ENCODE measurements around the gene GRXCR2. TPM values are rescaled to one million over a fixed set of nuclear protein-coding genes. Genes with fewer than 3 reads are reported as not detected.
"Not testable (repeated sequence)": the region's sequence is repeated elsewhere in the genome, so short reads cannot be mapped to it uniquely, and the experiment has no call there.

The GRXCR2 gene
- total RNA-seq, 2 experiments from 2014 or later, result not detected

DNA sequence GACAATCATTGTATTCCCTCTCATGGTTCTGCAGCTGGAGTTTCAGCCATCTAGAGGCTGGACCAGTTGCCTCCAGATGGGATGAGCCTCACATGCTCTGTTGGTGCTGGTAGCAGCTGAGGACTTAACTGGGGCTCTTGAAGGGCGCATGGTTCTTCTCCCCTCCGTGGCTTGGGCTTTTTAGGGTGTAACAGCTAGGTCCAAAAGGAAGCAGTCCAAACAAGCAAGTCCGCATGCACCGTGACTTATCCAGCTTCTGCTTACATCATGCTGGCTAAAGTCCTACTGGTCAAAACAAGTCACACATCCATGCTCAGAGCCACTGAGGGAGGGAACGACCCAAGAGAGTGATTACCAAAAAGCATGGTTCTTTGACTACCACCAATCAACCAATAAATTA lies 31.9 kb upstream of the GRXCR2 start:
- Mint-ChIP-seq H3K27me3 (peaks cover 4% of the 10 kb centered on the region), H3K4me3 (no peak overlapping the region), H3K27ac (no peak overlapping the region), H3K4me1 (no peaks in the 10 kb centered on the region), H3K9me3 (peaks cover 1% of the 10 kb centered on the region), H3K36me3 (no peaks in the 10 kb centered on the region)
- DNase-seq, result no peak
- ATAC-seq (ENCODE audit: low read depth), result no peak
- POLR2A ChIA-PET, result no interaction called here

GRCh38 chr5:145903867-145904266 lies 31.1 kb upstream of the GRXCR2 start:
- H3K9me3 Mint-ChIP-seq, result peaks cover 1% of the 10 kb centered on the region
- peaks cover 5% of the 10 kb centered on the region for H3K27me3 Mint-ChIP-seq
- H3K4me3 Mint-ChIP-seq, result no peak overlapping the region
- no peaks in the 10 kb centered on the region for H3K36me3 Mint-ChIP-seq
- H3K4me1 Mint-ChIP-seq, result no peaks in the 10 kb centered on the region
- DNase-seq (no peak), ATAC-seq (ENCODE audit: low read depth) (no peak)
- POLR2A ChIA-PET, result no interaction called here
- H3K27ac Mint-ChIP-seq, result no peak overlapping the region

- POLR2A ChIA-PET, result no interaction called here
- Mint-ChIP-seq H3K27ac (no peak overlapping the region), H3K27me3 (peaks cover 5% of the 10 kb centered on the region), H3K4me1 (no peaks in the 10 kb centered on the region), H3K4me3 (no peak overlapping the region), H3K36me3 (no peaks in the 10 kb centered on the region), H3K9me3 (peaks cover 1% of the 10 kb centered on the region)
- ATAC-seq (ENCODE audit: low read depth), result no peak
- no peak for DNase-seq
These were observed 30.3 kb upstream of the GRXCR2 start for GRCh38 chr5:145903113-145903512.

DNA sequence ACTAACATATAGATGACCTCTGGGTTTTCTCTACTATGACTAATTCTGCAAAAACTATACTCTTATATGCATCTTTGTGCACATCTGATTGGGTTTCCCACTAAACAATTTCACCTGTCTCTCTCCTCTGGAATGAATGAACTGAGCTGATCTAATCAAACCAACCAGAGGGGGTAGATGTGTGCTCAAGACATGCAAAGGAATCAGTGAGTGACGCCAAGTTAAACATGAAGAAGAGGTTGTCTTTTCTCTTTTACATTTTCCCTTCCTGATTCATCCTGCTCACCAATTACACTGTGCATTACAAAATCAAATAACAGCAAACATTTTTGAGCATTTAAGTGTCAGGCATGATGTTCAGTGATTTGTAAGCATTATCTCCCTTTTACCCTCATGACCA lies 29.6 kb upstream of the GRXCR2 start:
- Mint-ChIP-seq H3K27me3 (peaks cover 4% of the 10 kb centered on the region), H3K4me3 (no peak overlapping the region), H3K4me1 (no peaks in the 10 kb centered on the region), H3K27ac (no peak overlapping the region), H3K9me3 (peaks cover 1% of the 10 kb centered on the region), H3K36me3 (no peaks in the 10 kb centered on the region)
- POLR2A ChIA-PET, result no interaction called here
- ATAC-seq (ENCODE audit: low read depth) (no peak), DNase-seq (no peak)

DNA sequence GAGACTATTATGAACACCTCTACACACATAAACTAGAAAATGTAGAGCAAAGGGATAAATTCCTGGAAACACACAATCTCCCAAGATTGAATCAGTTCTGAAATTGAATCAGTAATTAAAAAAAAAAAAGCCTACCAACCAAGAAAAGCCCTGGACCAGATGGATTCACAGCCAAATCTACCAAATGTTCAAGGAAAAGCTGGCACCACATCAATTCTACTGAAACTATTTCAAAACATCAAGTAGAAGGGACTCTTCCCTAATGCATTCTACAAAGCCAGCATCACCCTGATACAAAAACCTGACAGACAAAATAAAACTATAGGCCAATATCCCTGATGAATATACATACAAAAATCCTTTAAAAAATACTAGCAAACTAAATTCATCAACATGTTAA lies 25.4 kb upstream of the GRXCR2 start:
- H3K27me3 Mint-ChIP-seq, result peaks cover 4% of the 10 kb centered on the region

GRCh38 chr5:145891378-145891777 lies 18.6 kb upstream of the GRXCR2 start:
- H3K9me3 Mint-ChIP-seq; ATAC-seq (ENCODE audit: low read depth); POLR2A ChIA-PET; H3K27ac Mint-ChIP-seq; H3K36me3 Mint-ChIP-seq; H3K27me3 Mint-ChIP-seq; DNase-seq; H3K4me1 Mint-ChIP-seq; H3K4me3 Mint-ChIP-seq: not testable (repeated sequence)

More for the DNA sequence above, 25.4 kb upstream of the GRXCR2 start:
- Mint-ChIP-seq H3K27ac (no peak overlapping the region), H3K4me3 (no peak overlapping the region), H3K36me3 (no peaks in the 10 kb centered on the region), H3K9me3 (peaks cover 1% of the 10 kb centered on the region), H3K4me1 (no peaks in the 10 kb centered on the region)
- no peak for ATAC-seq (ENCODE audit: low read depth)
- no peak for DNase-seq
- POLR2A ChIA-PET, result no interaction called here

DNA sequence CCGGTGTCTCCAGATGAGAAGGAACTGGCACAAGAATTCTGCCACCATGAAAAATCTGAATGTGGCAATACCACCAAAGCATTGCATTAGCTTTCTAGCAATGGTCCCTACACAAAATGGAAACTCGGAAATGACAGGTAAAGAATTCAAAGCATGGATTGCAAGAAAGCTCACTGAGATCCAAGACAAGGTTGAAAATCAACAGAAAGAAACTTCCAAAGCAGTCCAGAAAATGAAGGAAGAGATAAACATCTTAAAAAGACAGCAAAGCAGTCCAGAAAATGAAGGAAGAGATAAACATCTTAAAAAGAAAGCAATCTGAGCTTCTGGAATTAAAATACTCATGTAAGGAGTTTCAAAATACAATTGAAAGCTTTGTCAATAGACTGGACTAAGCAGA lies 16.8 kb upstream of the GRXCR2 start:
- Mint-ChIP-seq H3K4me3 (no peak overlapping the region), H3K36me3 (no peaks in the 10 kb centered on the region), H3K27me3 (peaks cover 2% of the 10 kb centered on the region), H3K4me1 (no peaks in the 10 kb centered on the region), H3K27ac (no peak overlapping the region), H3K9me3 (peaks cover 6% of the 10 kb centered on the region)
- DNase-seq (no peak), ATAC-seq (ENCODE audit: low read depth) (no peak)
- POLR2A ChIA-PET, result no interaction called here

DNA sequence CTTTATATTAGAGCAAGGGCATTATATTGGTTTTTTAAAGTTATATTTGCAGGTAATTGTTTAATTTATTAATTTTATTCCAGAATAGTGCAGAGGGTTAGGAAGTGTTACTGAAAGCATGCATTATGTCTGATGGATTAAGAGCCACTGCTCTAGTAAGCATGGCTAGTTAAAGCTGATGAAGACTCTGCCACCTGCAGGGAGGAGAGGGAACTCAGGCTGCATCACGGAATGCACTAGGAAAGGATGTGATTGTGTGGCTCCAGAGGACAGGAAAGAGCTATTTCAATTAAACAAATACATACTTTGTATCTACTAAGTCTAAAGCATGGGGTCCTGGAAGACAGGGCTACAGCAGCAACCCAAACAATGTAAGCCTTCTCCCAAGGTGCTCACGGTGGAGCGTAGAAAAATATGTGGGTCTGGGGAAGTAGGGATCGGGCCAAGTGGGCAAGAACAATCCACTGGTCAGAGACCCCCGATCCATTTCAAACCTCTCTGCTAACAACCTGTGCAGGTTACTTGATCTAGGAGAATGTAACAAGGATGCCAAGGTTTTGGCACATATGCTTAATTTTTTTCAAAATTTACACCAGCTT lies 15.3 kb upstream of the GRXCR2 start:
- peaks cover 6% of the 10 kb centered on the region for H3K9me3 Mint-ChIP-seq

DNA sequence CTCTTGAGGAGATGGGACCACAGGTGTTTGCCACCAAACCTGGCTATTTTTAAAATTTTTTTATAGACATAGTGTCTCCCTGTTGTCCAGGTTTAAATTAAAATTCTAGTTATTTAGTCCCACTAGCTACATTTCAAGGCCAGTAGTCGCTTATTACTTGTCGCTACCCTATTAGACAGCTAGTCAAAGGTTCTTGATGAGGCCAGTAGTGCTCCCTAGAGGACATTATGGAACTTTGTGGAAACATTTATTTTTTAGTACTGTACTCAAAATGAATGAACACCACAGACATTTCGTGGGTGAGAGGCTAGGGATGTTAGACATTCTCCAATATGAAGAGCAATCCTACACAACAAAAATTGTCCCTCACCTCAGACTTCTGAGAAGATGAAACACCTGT lies 14.4 kb upstream of the GRXCR2 start:
- POLR2A ChIA-PET, result no interaction called here
- ATAC-seq (ENCODE audit: low read depth) (no peak), DNase-seq (no peak)
- H3K36me3 Mint-ChIP-seq, result no peaks in the 10 kb centered on the region
- peaks cover 5% of the 10 kb centered on the region for H3K9me3 Mint-ChIP-seq
- H3K27ac Mint-ChIP-seq, result no peak overlapping the region
- no peak overlapping the region for H3K4me3 Mint-ChIP-seq
- H3K4me1 Mint-ChIP-seq, result no peaks in the 10 kb centered on the region
- no peaks in the 10 kb centered on the region for H3K27me3 Mint-ChIP-seq

More for the DNA sequence above, 15.3 kb upstream of the GRXCR2 start:
- Mint-ChIP-seq H3K4me1 (no peaks in the 10 kb centered on the region), H3K36me3 (no peaks in the 10 kb centered on the region), H3K27me3 (peaks cover 2% of the 10 kb centered on the region), H3K4me3 (no peak overlapping the region), H3K27ac (no peak overlapping the region)
- POLR2A ChIA-PET, result no interaction called here
- ATAC-seq (ENCODE audit: low read depth) (no peak), DNase-seq (no peak)

DNA sequence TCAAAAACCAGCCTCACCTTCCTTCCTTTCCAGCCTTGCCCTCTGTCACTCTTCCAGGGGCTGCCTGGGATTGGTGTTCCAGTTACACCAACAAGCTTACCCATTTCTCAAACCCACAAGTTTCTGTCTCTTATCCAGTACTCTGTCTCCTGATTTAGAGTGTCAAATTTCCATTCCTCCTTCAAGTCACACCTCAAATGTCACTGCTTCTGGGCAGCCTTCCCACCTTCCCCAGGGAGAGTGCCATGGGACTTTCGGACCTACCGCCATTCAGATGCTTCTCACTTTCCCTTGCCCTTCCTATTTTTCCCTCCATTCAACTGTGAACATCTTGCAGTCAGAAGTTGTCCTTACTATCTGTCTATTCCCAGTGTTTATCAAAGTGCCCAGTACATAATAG lies 2.0 kb upstream of the GRXCR2 start:
- no peaks in the 10 kb centered on the region for H3K4me1 Mint-ChIP-seq
- no peak for DNase-seq
- H3K27me3 Mint-ChIP-seq, result peaks cover 6% of the 10 kb centered on the region
- H3K4me3 Mint-ChIP-seq, result no peak overlapping the region
- H3K36me3 Mint-ChIP-seq, result no peaks in the 10 kb centered on the region
- peaks cover 3% of the 10 kb centered on the region for H3K9me3 Mint-ChIP-seq
- ATAC-seq (ENCODE audit: low read depth), result no peak
- no peak overlapping the region for H3K27ac Mint-ChIP-seq
- POLR2A ChIA-PET, result no interaction called here

DNA sequence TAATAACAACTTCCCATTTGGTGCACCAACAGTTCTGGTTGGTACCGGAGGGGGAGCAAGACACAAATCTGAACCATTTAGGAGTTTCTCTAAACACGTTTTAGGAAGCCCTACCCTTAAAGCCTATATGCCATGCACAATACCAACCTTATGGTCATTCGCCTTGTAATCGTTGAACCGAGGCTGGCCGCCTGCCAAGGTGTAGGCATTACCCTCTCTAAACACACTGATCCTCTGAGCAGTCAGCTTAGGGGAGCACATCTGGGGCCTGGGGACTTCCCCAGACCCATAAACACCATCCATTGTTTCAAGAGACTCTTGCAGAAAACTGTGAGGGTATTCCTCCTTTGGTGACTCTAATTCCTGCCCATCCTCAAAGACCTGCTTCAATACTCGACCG lies 328 bp downstream of the GRXCR2 start:
- no peaks in the 10 kb centered on the region for H3K9me3 Mint-ChIP-seq
- no peaks in the 10 kb centered on the region for H3K36me3 Mint-ChIP-seq
- POLR2A ChIA-PET, result no interaction called here
- no peaks in the 10 kb centered on the region for H3K4me1 Mint-ChIP-seq
- peaks cover 2% of the 10 kb centered on the region for H3K27me3 Mint-ChIP-seq
- no peak overlapping the region for H3K27ac Mint-ChIP-seq
- ATAC-seq (ENCODE audit: low read depth) (no peak), DNase-seq (no peak)
- H3K4me3 Mint-ChIP-seq, result no peak overlapping the region

- Mint-ChIP-seq H3K36me3 (no peaks in the 10 kb centered on the region), H3K27me3 (no peaks in the 10 kb centered on the region), H3K9me3 (no peaks in the 10 kb centered on the region), H3K4me1 (no peaks in the 10 kb centered on the region), H3K4me3 (no peak overlapping the region), H3K27ac (no peak overlapping the region)
- POLR2A ChIA-PET, result no interaction called here
- DNase-seq, result no peak
- ATAC-seq (ENCODE audit: low read depth), result no peak
These were observed 3.1 kb downstream of the GRXCR2 start for GRCh38 chr5:145869753-145870152.

- DNase-seq (no peak), ATAC-seq (ENCODE audit: low read depth) (no peak)
- POLR2A ChIA-PET, result no interaction called here
- Mint-ChIP-seq H3K36me3 (no peaks in the 10 kb centered on the region), H3K4me1 (no peaks in the 10 kb centered on the region), H3K27ac (no peak overlapping the region), H3K4me3 (no peak overlapping the region), H3K27me3 (no peaks in the 10 kb centered on the region), H3K9me3 (no peaks in the 10 kb centered on the region)
These were observed 5.0 kb downstream of the GRXCR2 start for GRCh38 chr5:145867806-145868205.

- DNase-seq; H3K36me3 Mint-ChIP-seq; H3K27me3 Mint-ChIP-seq; H3K4me3 Mint-ChIP-seq; ATAC-seq (ENCODE audit: low read depth); H3K27ac Mint-ChIP-seq; POLR2A ChIA-PET; H3K4me1 Mint-ChIP-seq; H3K9me3 Mint-ChIP-seq: not testable (repeated sequence)
These were observed 8.4 kb downstream of the GRXCR2 start for GRCh38 chr5:145864432-145864831.

- no peak for ATAC-seq (ENCODE audit: low read depth)
- H3K4me3 Mint-ChIP-seq, result no peak overlapping the region
These were observed 9.8 kb downstream of the GRXCR2 start for GRCh38 chr5:145863003-145863402.

More at GRCh38 chr5:145863003-145863402, 9.8 kb downstream of the GRXCR2 start:
- Mint-ChIP-seq H3K9me3 (no peaks in the 10 kb centered on the region), H3K27me3 (no peaks in the 10 kb centered on the region), H3K36me3 (no peaks in the 10 kb centered on the region), H3K27ac (no peak overlapping the region), H3K4me1 (no peaks in the 10 kb centered on the region)
- DNase-seq, result no peak
- POLR2A ChIA-PET, result no interaction called here

Measured in activated naive CD8-positive, alpha-beta T cell treated with anti-CD3 and anti-CD28 coated beads, Interleukin-2, amount 10 ng/mL, durations not matched to agents 7 days and 5 days (primary cell).